NB4 (cell line): ENCODE results near the gene MYBPC2.

Experiments used
- CTCF ChIP-seq: IDR thresholded peaks from one replicate; pipeline ENCODE4 v1.5.1; 2012; ENCODE audit warnings: low read depth, low read length
- POLR2A ChIP-seq: IDR thresholded peaks from 2 replicates; pipeline ENCODE4 v1.6.1; 2011; ENCODE audit warnings: mild to moderate bottlenecking; ENCODE audit not compliant: insufficient read length; ENCODE audit errors: extremely low read depth

- TF ChIP-seq CTCF (no peak), POLR2A (no peak)
Measured at GRCh38 chr19:50418176-50419021, 14.3 kb upstream of the MYBPC2 start, which contains the start of gene SPIB.
